PC-3 (cell line): Measurements from ENCODE around the gene VSIG10L2.
"Not testable (repeated sequence)": the region's sequence is repeated elsewhere in the genome, so short reads cannot be mapped to it uniquely, and the experiment has no call there.

Experiments used
- EZH2 ChIP-seq: fragments of 300-600 bp; sonication (generic); IDR thresholded peaks from one replicate; pipeline ENCODE4 v1.6.1; 2017; ENCODE audit warnings: antibody characterized with exemption, mild to moderate bottlenecking, low read length; ENCODE audit not compliant: unreplicated experiment
- EZH2phosphoT487 ChIP-seq: fragments of 300-600 bp; sonication (generic); IDR thresholded peaks from 2 replicates; pipeline ENCODE4 v1.6.1; 2018; ENCODE audit warnings: mild to moderate bottlenecking, antibody characterized with exemption, low read length, borderline replicate concordance
- TF ChIP-seq, protein P1 (sequence below): fragments of 300-600 bp; sonication (generic); conservative IDR thresholded peaks from 2 replicates; pipeline ENCODE4 v1.5.1; 2017; ENCODE audit warnings: antibody characterized with exemption, low read depth, mild to moderate bottlenecking, low read length

GRCh38 chr11:125914601-125915000 lies 31.2 kb upstream of the VSIG10L2 start:
- TF ChIP-seq, protein P1, sequence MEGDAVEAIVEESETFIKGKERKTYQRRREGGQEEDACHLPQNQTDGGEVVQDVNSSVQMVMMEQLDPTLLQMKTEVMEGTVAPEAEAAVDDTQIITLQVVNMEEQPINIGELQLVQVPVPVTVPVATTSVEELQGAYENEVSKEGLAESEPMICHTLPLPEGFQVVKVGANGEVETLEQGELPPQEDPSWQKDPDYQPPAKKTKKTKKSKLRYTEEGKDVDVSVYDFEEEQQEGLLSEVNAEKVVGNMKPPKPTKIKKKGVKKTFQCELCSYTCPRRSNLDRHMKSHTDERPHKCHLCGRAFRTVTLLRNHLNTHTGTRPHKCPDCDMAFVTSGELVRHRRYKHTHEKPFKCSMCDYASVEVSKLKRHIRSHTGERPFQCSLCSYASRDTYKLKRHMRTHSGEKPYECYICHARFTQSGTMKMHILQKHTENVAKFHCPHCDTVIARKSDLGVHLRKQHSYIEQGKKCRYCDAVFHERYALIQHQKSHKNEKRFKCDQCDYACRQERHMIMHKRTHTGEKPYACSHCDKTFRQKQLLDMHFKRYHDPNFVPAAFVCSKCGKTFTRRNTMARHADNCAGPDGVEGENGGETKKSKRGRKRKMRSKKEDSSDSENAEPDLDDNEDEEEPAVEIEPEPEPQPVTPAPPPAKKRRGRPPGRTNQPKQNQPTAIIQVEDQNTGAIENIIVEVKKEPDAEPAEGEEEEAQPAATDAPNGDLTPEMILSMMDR = not testable (repeated sequence)
- TF ChIP-seq EZH2phosphoT487, EZH2: not testable (repeated sequence)
